Kidney epithelial cell (primary cell): ENCODE data around the gene ARPP21. TPM values are rescaled to one million over a fixed set of nuclear protein-coding genes. Genes with fewer than 3 reads are reported as not detected.

Experiments used
- DNase-seq: peaks from one replicate; pipeline ENCODE4 v3.0.0-alpha.2; 2010; ENCODE audit warnings: low read depth
- H3K27me3 ChIP-seq: 2 replicates; pipeline ENCODE4 v1.6.0; 2011; ENCODE audit warnings: low read length; ENCODE audit not compliant: control insufficient read depth, insufficient read depth
- H3K36me3 ChIP-seq: 2 replicates; pipeline ENCODE4 v1.5.1; 2011; ENCODE audit warnings: low read length; ENCODE audit not compliant: control insufficient read depth, insufficient read depth
- H3K4me3 ChIP-seq: 2 replicates; pipeline ENCODE4 v1.5.1; 2011; ENCODE audit warnings: low read depth, mild to moderate bottlenecking, control low read depth, low read length
- CTCF ChIP-seq: IDR thresholded peaks from 2 replicates; pipeline ENCODE4 v1.5.1; 2011; ENCODE audit warnings: mild to moderate bottlenecking, moderate library complexity, low read length, control low read depth, inconsistent platforms; ENCODE audit not compliant: insufficient read depth, poor library complexity, severe bottlenecking
- total RNA-seq: library from RNA; depleted of rRNA; stranded (reverse); fragments of >200 nt; gene quantifications from 2 replicates; pipeline ENCODE4 v1.2.3, GENCODE V29; 2015

The ARPP21 gene
- total RNA-seq, 1 donor from 2014 or later, result 0.71 TPM

- DNase-seq, result no peak
- no peaks in the 10 kb centered on the region for H3K27me3 ChIP-seq
- no peaks in the 10 kb centered on the region for H3K36me3 ChIP-seq
- no peak overlapping the region for H3K4me3 ChIP-seq
- TF ChIP-seq CTCF, result no peak
Observed at GRCh38 chr3:35748144-35748543, 108.8 kb downstream of the ARPP21 start.

- no peak for TF ChIP-seq CTCF
- no peaks in the 10 kb centered on the region for H3K36me3 ChIP-seq
- H3K4me3 ChIP-seq, result no peak overlapping the region
- DNase-seq, result no peak
- no peaks in the 10 kb centered on the region for H3K27me3 ChIP-seq
Observed at GRCh38 chr3:35751207-35751606, 111.9 kb downstream of the ARPP21 start.

GRCh38 chr3:35757991-35758757, 118.8 kb downstream of the ARPP21 start:
- no peak for TF ChIP-seq CTCF
- Histone ChIP-seq H3K27me3 (no peaks in the 10 kb centered on the region), H3K36me3 (no peaks in the 10 kb centered on the region), H3K4me3 (no peak overlapping the region)
- no peak for DNase-seq

- no peaks in the 10 kb centered on the region for H3K36me3 ChIP-seq
- no peak for DNase-seq
- no peak for TF ChIP-seq CTCF
- H3K27me3 ChIP-seq, result no peaks in the 10 kb centered on the region
- no peak overlapping the region for H3K4me3 ChIP-seq
Observed at GRCh38 chr3:35760146-35760545, 120.8 kb downstream of the ARPP21 start.

- Histone ChIP-seq H3K27me3 (no peaks in the 10 kb centered on the region), H3K4me3 (no peak overlapping the region), H3K36me3 (no peaks in the 10 kb centered on the region)
- TF ChIP-seq CTCF, result no peak
- DNase-seq, result no peak
Observed at GRCh38 chr3:35761311-35761710, 122.0 kb downstream of the ARPP21 start.

GRCh38 chr3:35772381-35773015, 133.2 kb downstream of the ARPP21 start:
- no peak for TF ChIP-seq CTCF
- no peak overlapping the region for H3K4me3 ChIP-seq
- H3K27me3 ChIP-seq, result no peaks in the 10 kb centered on the region
- no peak for DNase-seq
- no peaks in the 10 kb centered on the region for H3K36me3 ChIP-seq
